K562 (cell line): Measurements from ENCODE around the gene ITPRIPL2.

Experiments
- ELF1 ChIP-seq: fragments of 200-800 bp; sonication (Bioruptor generic); IDR thresholded peaks from 2 replicates; pipeline ENCODE4 v1.6.1; 2016; ENCODE audit warnings: missing genetic modification characterization, missing compliant biosample characterization
- JUN ChIP-seq, 2 experiments: sonication (generic) in 1 of 2; formaldehyde crosslinking in 1 of 2; IDR thresholded peaks; 2 replicates each; pipeline versions ENCODE4 v1.6.1 to v1.8.0; 2012 to 2022; ENCODE audit warnings: borderline replicate concordance in 2 of 2, mild to moderate bottlenecking in 2 of 2, improper control_type of control experiment in 1 of 2, low read depth in 1 of 2, low read length in 1 of 2, missing genetic modification reagents in 1 of 2
- NFYB ChIP-seq: IDR thresholded peaks from 2 replicates; pipeline ENCODE4 v1.6.1; 2011; ENCODE audit warnings: mild to moderate bottlenecking, moderate library complexity; ENCODE audit not compliant: insufficient read length; ENCODE audit errors: extremely low read depth
- POLR2A ChIP-seq: fragments of 450-650 bp; conservative IDR thresholded peaks from 2 replicates; pipeline ENCODE4 v1.6.1; 2016
- POLR2AphosphoS5 ChIP-seq: IDR thresholded peaks from 2 replicates; pipeline ENCODE4 v1.6.1; 2011; ENCODE audit warnings: mild to moderate bottlenecking, low read depth, low read length, moderate library complexity; ENCODE audit not compliant: control insufficient read depth, insufficient read depth
- RCOR1 ChIP-seq, 2 experiments: IDR thresholded peaks; 2 replicates each; pipeline ENCODE4 v1.6.1; 2012; ENCODE audit warnings: low read depth in 2 of 2, low read length in 2 of 2, borderline replicate concordance in 1 of 2, improper control_type of control experiment in 1 of 2
- RFX5 ChIP-seq: IDR thresholded peaks from 2 replicates; pipeline ENCODE4 v1.6.1; 2011; ENCODE audit warnings: low read depth, mild to moderate bottlenecking, improper control_type of control experiment, low read length
- SIN3A ChIP-seq, 2 experiments: fragments of 150-350 bp in 1 of 2; IDR thresholded peaks; 2 replicates each; pipeline ENCODE4 v1.6.1; 2011 to 2016; ENCODE audit warnings: borderline replicate concordance in 2 of 2, low read depth in 2 of 2, low read length in 2 of 2, mild to moderate bottlenecking in 2 of 2, moderate library complexity in 2 of 2; ENCODE audit not compliant: control insufficient read depth in 1 of 2
- TAF1 ChIP-seq: IDR thresholded peaks from 2 replicates; pipeline ENCODE4 v1.6.1; 2011; ENCODE audit warnings: mild to moderate bottlenecking, low read length, moderate library complexity; ENCODE audit not compliant: insufficient read depth, control insufficient read depth, severe bottlenecking; ENCODE audit errors: extremely low read depth
- YY1 ChIP-seq, 3 experiments: IDR thresholded peaks; 2 replicates each; pipeline ENCODE4 v1.6.1; 2011; ENCODE audit warnings: low read length in 2 of 3, mild to moderate bottlenecking in 2 of 3, moderate library complexity in 2 of 3, borderline replicate concordance in 1 of 3, control low read depth in 1 of 3, low read depth in 1 of 3; ENCODE audit not compliant: insufficient read depth in 3 of 3, insufficient replicate concordance in 2 of 3, control insufficient read depth in 1 of 3, insufficient read length in 1 of 3; ENCODE audit errors: extremely low read depth in 1 of 3
- ZNF232 ChIP-seq: sonication (generic); formaldehyde crosslinking; IDR thresholded peaks from 2 replicates; pipeline ENCODE4 v1.8.0; 2022; ENCODE audit warnings: mild to moderate bottlenecking, missing genetic modification reagents
- ZNF511 ChIP-seq: sonication (generic); formaldehyde crosslinking; IDR thresholded peaks from 2 replicates; pipeline ENCODE4 v1.8.0; 2022; ENCODE audit warnings: mild to moderate bottlenecking, missing genetic modification reagents
- ZNF561 ChIP-seq: fragments of 450-650 bp; formaldehyde crosslinking; conservative IDR thresholded peaks from 2 replicates; pipeline ENCODE4 v1.4.0; 2020; ENCODE audit warnings: mild to moderate bottlenecking, moderate library complexity
- TF ChIP-seq, protein P1 (sequence below): sonication (generic); formaldehyde crosslinking; IDR thresholded peaks from 2 replicates; pipeline ENCODE4 v1.8.1; 2022; ENCODE audit warnings: missing genetic modification reagents

GRCh38 chr16:19118938-19119431, 5.2 kb downstream of the ITPRIPL2 start:
- 0 out of 4 replicates have a peak, but pooled peaks of 1 of the 2 experiments have one; percentile 52 for TF ChIP-seq RCOR1 (IDR thresholded peaks at IDR 0.05; ENCODE audit: borderline replicate concordance in 1 of 2, low read depth in 2 of 2, low read length in 2 of 2)
- TF ChIP-seq YY1 (IDR thresholded peaks at IDR 0.05; ENCODE audit: borderline replicate concordance in 1 of 3, control insufficient read depth in 1 of 3, extremely low read depth in 1 of 3, insufficient read depth in 3 of 3, insufficient read length in 1 of 3, insufficient replicate concordance in 2 of 3, low read depth in 1 of 3, low read length in 2 of 3), result peak in 1 of 3 experiments; percentile 58
- peak; percentile 73 for TF ChIP-seq JUN (IDR thresholded peaks at IDR 0.05; ENCODE audit: borderline replicate concordance, low read depth, low read length)
- TF ChIP-seq JUN (CRISPR knock-in tag; IDR thresholded peaks at IDR 0.05; ENCODE audit: borderline replicate concordance), result no peak
- TF ChIP-seq, protein P1, sequence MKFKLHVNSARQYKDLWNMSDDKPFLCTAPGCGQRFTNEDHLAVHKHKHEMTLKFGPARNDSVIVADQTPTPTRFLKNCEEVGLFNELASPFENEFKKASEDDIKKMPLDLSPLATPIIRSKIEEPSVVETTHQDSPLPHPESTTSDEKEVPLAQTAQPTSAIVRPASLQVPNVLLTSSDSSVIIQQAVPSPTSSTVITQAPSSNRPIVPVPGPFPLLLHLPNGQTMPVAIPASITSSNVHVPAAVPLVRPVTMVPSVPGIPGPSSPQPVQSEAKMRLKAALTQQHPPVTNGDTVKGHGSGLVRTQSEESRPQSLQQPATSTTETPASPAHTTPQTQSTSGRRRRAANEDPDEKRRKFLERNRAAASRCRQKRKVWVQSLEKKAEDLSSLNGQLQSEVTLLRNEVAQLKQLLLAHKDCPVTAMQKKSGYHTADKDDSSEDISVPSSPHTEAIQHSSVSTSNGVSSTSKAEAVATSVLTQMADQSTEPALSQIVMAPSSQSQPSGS (CRISPR knock-in tag), result no peak
- no peak for TF ChIP-seq SIN3A (IDR thresholded peaks at IDR 0.05; ENCODE audit: borderline replicate concordance in 2 of 2, control insufficient read depth in 1 of 2, low read depth in 2 of 2, low read length in 2 of 2)
- no peak for TF ChIP-seq ELF1 (tag)
- TF ChIP-seq ZNF511, result no peak
- peak; percentile 27 for TF ChIP-seq TAF1
- TF ChIP-seq ZNF561 (CRISPR knock-in tag), result no peak
- no peak for TF ChIP-seq ZNF232 (CRISPR knock-in tag)
- peak; percentile 72 for TF ChIP-seq POLR2A
- no peak for TF ChIP-seq POLR2AphosphoS5
- TF ChIP-seq NFYB, result no peak
- TF ChIP-seq RFX5, result no peak
